ENCODE data around the gene RMI1. TPM values are rescaled to one million over a fixed set of nuclear protein-coding genes. Genes with fewer than 3 reads are reported as not detected.

Gene RMI1
- total and polyA plus RNA-seq, 8 donors, result 5.9 to 18.4 (median 14.5) TPM

DNA sequence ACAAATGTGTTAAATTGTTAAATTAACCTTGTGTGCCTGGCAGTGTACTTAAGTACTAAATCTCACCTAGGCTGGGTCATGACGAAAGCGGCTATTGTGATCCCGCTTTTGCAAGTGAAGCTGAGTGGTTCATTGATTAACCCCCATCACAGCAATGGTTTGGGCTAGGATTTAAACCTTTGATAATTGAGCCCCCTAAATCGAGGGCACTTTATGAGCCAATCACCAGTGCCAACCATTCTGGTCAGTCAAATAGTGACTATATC is 23.4 kb upstream of the RMI1 start:
- intact Hi-C loops (cut with DNase I), result no loop called here
- H3K4me3 ChIP-seq, result peak overlapping the region; percentile 36 to 57
- peaks cover 0 to 23% of the 10 kb centered on the region in 2 donors for H3K4me1 ChIP-seq
- TF ChIP-seq, protein P1, sequence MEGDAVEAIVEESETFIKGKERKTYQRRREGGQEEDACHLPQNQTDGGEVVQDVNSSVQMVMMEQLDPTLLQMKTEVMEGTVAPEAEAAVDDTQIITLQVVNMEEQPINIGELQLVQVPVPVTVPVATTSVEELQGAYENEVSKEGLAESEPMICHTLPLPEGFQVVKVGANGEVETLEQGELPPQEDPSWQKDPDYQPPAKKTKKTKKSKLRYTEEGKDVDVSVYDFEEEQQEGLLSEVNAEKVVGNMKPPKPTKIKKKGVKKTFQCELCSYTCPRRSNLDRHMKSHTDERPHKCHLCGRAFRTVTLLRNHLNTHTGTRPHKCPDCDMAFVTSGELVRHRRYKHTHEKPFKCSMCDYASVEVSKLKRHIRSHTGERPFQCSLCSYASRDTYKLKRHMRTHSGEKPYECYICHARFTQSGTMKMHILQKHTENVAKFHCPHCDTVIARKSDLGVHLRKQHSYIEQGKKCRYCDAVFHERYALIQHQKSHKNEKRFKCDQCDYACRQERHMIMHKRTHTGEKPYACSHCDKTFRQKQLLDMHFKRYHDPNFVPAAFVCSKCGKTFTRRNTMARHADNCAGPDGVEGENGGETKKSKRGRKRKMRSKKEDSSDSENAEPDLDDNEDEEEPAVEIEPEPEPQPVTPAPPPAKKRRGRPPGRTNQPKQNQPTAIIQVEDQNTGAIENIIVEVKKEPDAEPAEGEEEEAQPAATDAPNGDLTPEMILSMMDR (IDR thresholded peaks at IDR 0.05), result no peak
- ATAC-seq (no peak), DNase-seq (no peak)
- H3K27me3 ChIP-seq, result no peaks in the 10 kb centered on the region
- H3K36me3 ChIP-seq, result peaks cover 0 to 27% of the 10 kb centered on the region in 2 donors
- H3K9me3 ChIP-seq, result no peaks in the 10 kb centered on the region
- peak overlapping the region; percentile 87 to 91 for H3K27ac ChIP-seq

DNA sequence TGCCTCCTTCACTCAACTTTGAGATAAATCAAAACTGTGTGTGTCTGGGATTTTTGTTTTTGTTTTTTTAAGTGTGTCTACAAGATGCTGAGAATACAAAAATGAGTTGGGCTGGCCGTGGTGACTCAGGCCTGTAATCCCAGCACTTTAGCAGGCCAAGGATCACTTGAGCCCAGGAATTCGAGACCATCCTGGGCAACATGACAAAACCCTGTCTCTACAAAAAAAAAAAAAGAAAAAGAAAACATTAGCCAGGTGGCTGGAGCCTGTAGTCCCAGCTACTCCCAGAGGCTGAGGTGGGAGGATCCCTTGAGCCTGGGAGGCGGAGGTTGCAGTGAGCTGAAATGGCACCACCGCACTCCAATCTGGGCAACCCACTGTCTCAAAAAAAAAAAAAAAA is 21.5 kb upstream of the RMI1 start:
- H3K27ac ChIP-seq, result no peak overlapping the region
- peaks cover 0 to 23% of the 10 kb centered on the region in 2 donors for H3K4me1 ChIP-seq
- ATAC-seq (no peak), DNase-seq (no peak)
- TF ChIP-seq, protein P1 (IDR thresholded peaks at IDR 0.05), result no peak
- H3K9me3 ChIP-seq, result no peaks in the 10 kb centered on the region
- no peaks in the 10 kb centered on the region for H3K27me3 ChIP-seq
- H3K4me3 ChIP-seq, result no peak overlapping the region
- peaks cover 0 to 9% of the 10 kb centered on the region in 2 donors for H3K36me3 ChIP-seq
- intact Hi-C loops (cut with DNase I), result no loop called here

DNA sequence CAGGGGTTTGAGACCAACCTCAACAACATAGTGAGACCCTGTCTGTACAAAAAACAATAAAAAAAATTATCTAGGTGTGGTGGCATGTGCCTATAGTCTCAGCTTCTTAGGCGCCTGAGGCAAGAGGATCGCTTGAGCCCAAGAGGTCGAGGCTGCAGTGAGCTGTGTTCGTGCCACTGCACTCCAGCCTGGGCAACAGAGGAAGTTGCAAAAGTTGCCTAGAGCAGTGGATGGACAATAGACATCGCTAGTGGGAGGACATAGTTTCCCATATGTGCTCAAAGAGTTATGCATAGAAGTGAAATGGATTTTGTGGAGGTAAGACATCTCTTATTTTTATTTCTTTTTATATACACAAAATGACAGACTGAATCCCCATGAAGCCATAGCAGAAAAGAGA is 19.6 kb upstream of the RMI1 start:
- TF ChIP-seq, protein P1 (IDR thresholded peaks at IDR 0.05), result no peak
- peaks cover 0 to 2% of the 10 kb centered on the region in 2 donors for H3K36me3 ChIP-seq
- H3K9me3 ChIP-seq, result no peaks in the 10 kb centered on the region
- no peak overlapping the region for H3K4me3 ChIP-seq
- ATAC-seq (no peak), DNase-seq (no peak)
- peaks cover 0 to 10% of the 10 kb centered on the region in 2 donors for H3K4me1 ChIP-seq
- no peaks in the 10 kb centered on the region for H3K27me3 ChIP-seq
- H3K27ac ChIP-seq, result no peak overlapping the region
- intact Hi-C loops (cut with DNase I), result no loop called here

DNA sequence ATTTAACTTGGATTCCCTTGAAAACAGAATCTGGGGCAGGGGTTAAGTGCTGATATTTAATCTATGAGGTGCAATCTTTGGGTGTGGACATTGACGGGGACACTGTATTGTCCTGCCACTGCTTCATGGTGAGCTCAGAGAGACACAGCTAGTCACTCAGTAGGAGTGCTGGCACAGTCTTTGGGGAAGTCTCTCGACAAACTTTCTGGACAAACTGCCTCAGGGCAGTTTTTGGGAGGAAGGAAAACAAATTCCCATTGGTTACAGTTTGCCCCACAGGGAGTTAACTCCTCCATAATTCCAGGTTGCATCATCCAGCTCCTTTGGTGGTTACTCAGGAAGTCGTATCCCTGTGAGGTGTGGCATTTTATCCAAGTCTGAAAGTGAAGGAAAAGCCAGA is 18.4 kb upstream of the RMI1 start:
- TF ChIP-seq, protein P1 (IDR thresholded peaks at IDR 0.05), result no peak
- DNase-seq, result no peak
- Histone ChIP-seq H3K27me3 (no peaks in the 10 kb centered on the region), H3K27ac (no peak overlapping the region), H3K9me3 (no peaks in the 10 kb centered on the region), H3K4me3 (no peak overlapping the region), H3K36me3 (peaks cover 0 to 14% of the 10 kb centered on the region in 2 donors), H3K4me1 (peaks cover 0 to 7% of the 10 kb centered on the region in 2 donors)
- intact Hi-C loops (cut with DNase I), result no loop called here
- no peak for ATAC-seq

DNA sequence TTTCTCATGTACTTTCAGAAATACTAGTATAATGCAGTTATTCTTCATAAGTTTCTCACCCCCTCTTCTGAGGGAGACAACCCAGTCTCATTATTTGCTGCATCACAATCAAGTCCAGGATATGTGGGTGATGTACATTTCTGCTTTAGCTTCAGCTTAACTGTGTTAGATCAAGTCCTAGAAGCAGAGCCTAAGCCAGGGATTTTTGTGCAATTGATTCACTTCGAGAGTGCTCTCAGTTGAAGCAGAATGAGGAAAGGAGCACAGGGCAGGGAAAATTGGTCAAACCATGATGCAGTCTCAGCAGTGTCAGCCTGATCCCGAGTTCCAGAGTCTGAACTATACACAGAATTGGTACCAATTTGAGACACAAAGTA is 15.6 kb upstream of the RMI1 start:
- DNase-seq (no peak), ATAC-seq (no peak)
- Histone ChIP-seq H3K27me3 (no peaks in the 10 kb centered on the region), H3K27ac (peak overlapping the region in 1 of 2 donors; percentile 41), H3K4me3 (no peak overlapping the region), H3K4me1 (no peaks in the 10 kb centered on the region), H3K36me3 (peaks cover 7 to 42% of the 10 kb centered on the region in 2 donors), H3K9me3 (no peaks in the 10 kb centered on the region)
- intact Hi-C loops (cut with DNase I), result no loop called here
- TF ChIP-seq, protein P1 (IDR thresholded peaks at IDR 0.05), result no peak
